Neural progenitor cell (in vitro differentiated cells): ENCODE measurements around the gene TADA3. TPM values are rescaled to one million over a fixed set of nuclear protein-coding genes. Genes with fewer than 3 reads are reported as not detected.
A peak's percentile ranks its signal among the peaks of the same experiment; 100 is the strongest.

Source experiments
- DNase-seq: peaks from one replicate; pipeline ENCODE4 v3.0.0-alpha.2; 2016; ENCODE audit warnings: low spot score
- H2AFZ ChIP-seq: fragments of 200-600 bp; sonication (generic); replicated peaks from 2 replicates; pipeline ENCODE4 v1.6.1; 2016; ENCODE audit warnings: antibody characterized with exemption
- H3F3A ChIP-seq: fragments of 200-600 bp; sonication (generic); 2 replicates; pipeline ENCODE4 v1.6.1; 2016; ENCODE audit warnings: antibody characterized with exemption, low read depth
- H3K27ac ChIP-seq: fragments of 200-600 bp; sonication (generic); 2 replicates; pipeline ENCODE4 v1.5.1; 2016; ENCODE audit warnings: mild to moderate bottlenecking
- H3K27me3 ChIP-seq: fragments of 200-600 bp; sonication (generic); 2 replicates; pipeline ENCODE4 v1.6.1; 2016; ENCODE audit warnings: mild to moderate bottlenecking, moderate library complexity
- H3K36me3 ChIP-seq: fragments of 200-600 bp; sonication (generic); 2 replicates; pipeline ENCODE4 v1.5.1; 2016
- H3K4me1 ChIP-seq: fragments of 200-600 bp; sonication (generic); 2 replicates; pipeline ENCODE4 v1.6.1; 2016; ENCODE audit warnings: mixed run types
- H3K4me2 ChIP-seq: fragments of 200-600 bp; sonication (generic); 2 replicates; pipeline ENCODE4 v1.6.1; 2016
- H3K4me3 ChIP-seq: fragments of 200-600 bp; sonication (generic); 2 replicates; pipeline ENCODE4 v1.5.1; 2016
- H3K79me2 ChIP-seq: fragments of 200-600 bp; sonication (generic); 2 replicates; pipeline ENCODE4 v1.6.1; 2016; ENCODE audit warnings: low read depth
- H3K9ac ChIP-seq: fragments of 200-600 bp; sonication (generic); 2 replicates; pipeline ENCODE4 v1.6.1; 2016
- H3K9me3 ChIP-seq: fragments of 200-600 bp; sonication (generic); 2 replicates; pipeline ENCODE4 v1.5.1; 2016; ENCODE audit warnings: low read depth
- H4K20me1 ChIP-seq: fragments of 200-600 bp; sonication (generic); 2 replicates; pipeline ENCODE4 v1.6.1; 2016; ENCODE audit warnings: low read depth
- H3K27ac Mint-ChIP-seq: 3 replicates; pipeline ENCODE4 v1.8.0; 2021; ENCODE audit warnings: mixed read lengths
- H3K27me3 Mint-ChIP-seq: 2 replicates; pipeline ENCODE4 v1.8.0; 2022; ENCODE audit warnings: low read depth, mild to moderate bottlenecking, inconsistent platforms, moderate library complexity, mixed read lengths; ENCODE audit not compliant: insufficient read depth
- H3K36me3 Mint-ChIP-seq: 3 replicates; pipeline ENCODE4 v1.8.0; 2021; ENCODE audit warnings: mixed read lengths
- H3K4me1 Mint-ChIP-seq: 3 replicates; pipeline ENCODE4 v1.8.0; 2021; ENCODE audit warnings: mixed read lengths
- H3K4me3 Mint-ChIP-seq: 3 replicates; pipeline ENCODE4 v1.8.0; 2021; ENCODE audit warnings: mild to moderate bottlenecking, moderate library complexity, mixed read lengths
- H3K9me3 Mint-ChIP-seq: 3 replicates; pipeline ENCODE4 v1.8.0; 2020; ENCODE audit warnings: mixed read lengths
- EZH2 ChIP-seq: fragments of 200-600 bp; sonication (generic); IDR thresholded peaks from 2 replicates; pipeline ENCODE4 v1.6.1; 2017; ENCODE audit warnings: antibody characterized with exemption, mild to moderate bottlenecking, moderate library complexity
- EZH2phosphoT487 ChIP-seq: fragments of 200-600 bp; sonication (generic); IDR thresholded peaks from 2 replicates; pipeline ENCODE4 v1.6.1; 2017; ENCODE audit warnings: antibody characterized with exemption
- total RNA-seq: library from RNA; depleted of rRNA; stranded (reverse); fragments of >200 nt; gene quantifications from 2 replicates; pipeline ENCODE4 v1.2.3, GENCODE V29; 2015; ENCODE audit warnings: low replicate concordance
- TF ChIP-seq, protein P1 (sequence below): fragments of 200-600 bp; sonication (generic); IDR thresholded peaks from 2 replicates; pipeline ENCODE4 v1.5.1; 2017; ENCODE audit warnings: antibody characterized with exemption, mild to moderate bottlenecking

Gene TADA3
- total RNA-seq, 1 donor from 2014 or later: 50.8 TPM

DNA sequence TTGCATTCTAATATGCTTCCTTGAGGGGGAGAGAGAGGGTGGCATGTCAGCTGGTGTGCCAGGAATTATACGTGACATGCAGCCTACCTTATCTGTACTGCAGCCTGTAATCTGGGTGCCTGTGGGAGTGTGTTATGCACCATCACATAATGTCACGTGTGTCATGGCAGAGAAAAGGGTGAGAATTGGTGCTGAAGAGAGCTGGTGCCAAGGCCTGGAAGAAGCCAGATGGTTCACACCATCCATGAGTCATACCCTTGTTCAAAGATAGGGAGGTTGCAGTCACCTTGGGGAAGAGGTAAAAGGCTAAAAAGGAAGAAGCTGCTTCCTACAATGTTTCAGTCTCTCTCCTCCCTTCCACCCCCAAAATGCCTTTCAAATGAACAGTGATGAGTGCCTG, 55.4 kb downstream of the TADA3 start:
- Histone ChIP-seq H3K9me3 (no peaks in the 10 kb centered on the region), H2AFZ (no peak overlapping the region), H3K27ac (no peak overlapping the region), H3K4me1 (peaks cover 7% of the 10 kb centered on the region), H3K27me3 (no peaks in the 10 kb centered on the region), H3K4me2 (no peak overlapping the region), H3K79me2 (peaks cover 28% of the 10 kb centered on the region), H3K9ac (no peak overlapping the region), H3K36me3 (no peaks in the 10 kb centered on the region), H3F3A (no peaks in the 10 kb centered on the region), H3K4me3 (no peak overlapping the region), H4K20me1 (peaks cover 34% of the 10 kb centered on the region)
- Mint-ChIP-seq H3K4me3 (no peak overlapping the region), H3K9me3 (no peaks in the 10 kb centered on the region), H3K27me3 (peaks cover 5% of the 10 kb centered on the region), H3K27ac (no peak overlapping the region), H3K4me1 (peaks cover 14% of the 10 kb centered on the region), H3K36me3 (peaks cover 25% of the 10 kb centered on the region)
- TF ChIP-seq EZH2phosphoT487: no peak
- TF ChIP-seq, protein P1, sequence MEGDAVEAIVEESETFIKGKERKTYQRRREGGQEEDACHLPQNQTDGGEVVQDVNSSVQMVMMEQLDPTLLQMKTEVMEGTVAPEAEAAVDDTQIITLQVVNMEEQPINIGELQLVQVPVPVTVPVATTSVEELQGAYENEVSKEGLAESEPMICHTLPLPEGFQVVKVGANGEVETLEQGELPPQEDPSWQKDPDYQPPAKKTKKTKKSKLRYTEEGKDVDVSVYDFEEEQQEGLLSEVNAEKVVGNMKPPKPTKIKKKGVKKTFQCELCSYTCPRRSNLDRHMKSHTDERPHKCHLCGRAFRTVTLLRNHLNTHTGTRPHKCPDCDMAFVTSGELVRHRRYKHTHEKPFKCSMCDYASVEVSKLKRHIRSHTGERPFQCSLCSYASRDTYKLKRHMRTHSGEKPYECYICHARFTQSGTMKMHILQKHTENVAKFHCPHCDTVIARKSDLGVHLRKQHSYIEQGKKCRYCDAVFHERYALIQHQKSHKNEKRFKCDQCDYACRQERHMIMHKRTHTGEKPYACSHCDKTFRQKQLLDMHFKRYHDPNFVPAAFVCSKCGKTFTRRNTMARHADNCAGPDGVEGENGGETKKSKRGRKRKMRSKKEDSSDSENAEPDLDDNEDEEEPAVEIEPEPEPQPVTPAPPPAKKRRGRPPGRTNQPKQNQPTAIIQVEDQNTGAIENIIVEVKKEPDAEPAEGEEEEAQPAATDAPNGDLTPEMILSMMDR: no peak
- TF ChIP-seq EZH2: no peak
- DNase-seq: no peak

GRCh38 chr3:9732740-9733115, 59.5 kb downstream of the TADA3 start:
- Histone ChIP-seq H3K9me3 (no peaks in the 10 kb centered on the region), H3K4me2 (peak overlapping the region; percentile 89), H3K9ac (peak overlapping the region; percentile 97), H3K4me1 (peaks cover 7% of the 10 kb centered on the region), H3F3A (peaks cover 9% of the 10 kb centered on the region), H3K4me3 (peak overlapping the region; percentile 97), H4K20me1 (peaks cover 35% of the 10 kb centered on the region), H3K36me3 (no peaks in the 10 kb centered on the region), H3K27ac (no peak overlapping the region), H2AFZ (no peak overlapping the region), H3K79me2 (peaks cover 30% of the 10 kb centered on the region), H3K27me3 (no peaks in the 10 kb centered on the region)
- no peaks in the 10 kb centered on the region for H3K9me3 Mint-ChIP-seq
- peaks cover 5% of the 10 kb centered on the region for H3K27me3 Mint-ChIP-seq
- H3K27ac Mint-ChIP-seq: peak overlapping the region; percentile 91
- peak overlapping the region; percentile 91 for H3K4me3 Mint-ChIP-seq
- no peak for DNase-seq
- TF ChIP-seq EZH2phosphoT487 (no peak), EZH2 (no peak)
- TF ChIP-seq, protein P1: no peak
- H3K4me1 Mint-ChIP-seq: peaks cover 21% of the 10 kb centered on the region
- H3K36me3 Mint-ChIP-seq: peaks cover 17% of the 10 kb centered on the region

GRCh38 chr3:9732080-9732739, 60.1 kb downstream of the TADA3 start:
- peaks cover 9% of the 10 kb centered on the region for H3F3A ChIP-seq
- H3K4me1 ChIP-seq: peaks cover 7% of the 10 kb centered on the region
- H3K36me3 ChIP-seq: no peaks in the 10 kb centered on the region
- H3K9ac ChIP-seq: peak overlapping the region; percentile 97
- peaks cover 5% of the 10 kb centered on the region for H3K27me3 Mint-ChIP-seq
- no peaks in the 10 kb centered on the region for H3K9me3 Mint-ChIP-seq
- peaks cover 35% of the 10 kb centered on the region for H4K20me1 ChIP-seq
- H3K4me3 ChIP-seq: peak overlapping the region; percentile 97
- H3K27me3 ChIP-seq: no peaks in the 10 kb centered on the region
- H3K27ac ChIP-seq: peak overlapping the region; percentile 98
- peak overlapping the region; percentile 91 for H3K27ac Mint-ChIP-seq
- peaks cover 30% of the 10 kb centered on the region for H3K79me2 ChIP-seq
- peaks cover 17% of the 10 kb centered on the region for H3K36me3 Mint-ChIP-seq
- no peak for TF ChIP-seq EZH2
- TF ChIP-seq EZH2phosphoT487: no peak
- TF ChIP-seq, protein P1: no peak
- H2AFZ ChIP-seq: peak overlapping the region; percentile 95
- no peaks in the 10 kb centered on the region for H3K9me3 ChIP-seq
- peaks cover 21% of the 10 kb centered on the region for H3K4me1 Mint-ChIP-seq
- H3K4me3 Mint-ChIP-seq: peak overlapping the region; percentile 91
- peak overlapping the region; percentile 89 for H3K4me2 ChIP-seq
- peak; percentile 38 for DNase-seq
